ENCODE measurements around the gene ZNF367.

ZNF367 gene

GRCh38 chr9:96412174-96412913 is 5.8 kb downstream of the ZNF367 start:
- no peak overlapping the region for H3K27ac ChIP-seq (replicated peaks)
- H3K4me3 ChIP-seq (replicated peaks; ENCODE audit: insufficient read depth, low read length), result no peak overlapping the region
- no peak for DNase-seq (ENCODE audit: low read depth in 1 of 2, low spot score in 1 of 2)
- TF ChIP-seq REST (IDR thresholded peaks at IDR 0.05; ENCODE audit: insufficient replicate concordance, low read depth), result no peak
- no peak for TF ChIP-seq POLR2AphosphoS5 (IDR thresholded peaks at IDR 0.05; ENCODE audit: low read depth)
- no peak for TF ChIP-seq GABPA (IDR thresholded peaks at IDR 0.05; ENCODE audit: low read depth)
- TF ChIP-seq SPI1 (IDR thresholded peaks at IDR 0.05; ENCODE audit: borderline replicate concordance, low read depth), result no peak
- TF ChIP-seq CTCF (IDR thresholded peaks at IDR 0.05; ENCODE audit: insufficient read depth, low read length), result no peak
- no peaks in the 10 kb centered on the region for H3K27me3 ChIP-seq (ENCODE audit: insufficient read depth, poor library complexity, severe bottlenecking)

- TF ChIP-seq POLR2AphosphoS5 (IDR thresholded peaks at IDR 0.05; ENCODE audit: low read depth) (no peak), REST (IDR thresholded peaks at IDR 0.05; ENCODE audit: insufficient replicate concordance, low read depth) (no peak), CTCF (IDR thresholded peaks at IDR 0.05; ENCODE audit: insufficient read depth, low read length) (no peak), SPI1 (IDR thresholded peaks at IDR 0.05; ENCODE audit: borderline replicate concordance, low read depth) (no peak), GABPA (IDR thresholded peaks at IDR 0.05; ENCODE audit: low read depth) (no peak)
- no peaks in the 10 kb centered on the region for H3K27me3 ChIP-seq (ENCODE audit: insufficient read depth, poor library complexity, severe bottlenecking)
- DNase-seq (ENCODE audit: low read depth in 1 of 2, low spot score in 1 of 2), result no peak
- no peak overlapping the region for H3K27ac ChIP-seq (replicated peaks)
- H3K4me3 ChIP-seq (replicated peaks; ENCODE audit: insufficient read depth, low read length), result no peak overlapping the region
Measured at GRCh38 chr9:96411129-96411838, 6.9 kb downstream of the ZNF367 start.

- no peak for DNase-seq (ENCODE audit: low read depth in 1 of 2, low spot score in 1 of 2)
- no peak overlapping the region for H3K4me3 ChIP-seq (replicated peaks; ENCODE audit: insufficient read depth, low read length)
- TF ChIP-seq SPI1 (IDR thresholded peaks at IDR 0.05; ENCODE audit: borderline replicate concordance, low read depth) (no peak), CTCF (IDR thresholded peaks at IDR 0.05; ENCODE audit: insufficient read depth, low read length) (no peak), GABPA (IDR thresholded peaks at IDR 0.05; ENCODE audit: low read depth) (no peak), REST (IDR thresholded peaks at IDR 0.05; ENCODE audit: insufficient replicate concordance, low read depth) (no peak), POLR2AphosphoS5 (IDR thresholded peaks at IDR 0.05; ENCODE audit: low read depth) (no peak)
- H3K27ac ChIP-seq (replicated peaks), result no peak overlapping the region
- H3K27me3 ChIP-seq (ENCODE audit: insufficient read depth, poor library complexity, severe bottlenecking), result no peaks in the 10 kb centered on the region
Measured at GRCh38 chr9:96408409-96409280, 9.5 kb downstream of the ZNF367 start.

All from HL-60 (cell line).